Activated T-helper 17 cell treated with anti-CD3 and anti-CD28 coated beads, Interleukin-2, amount 50 U/mL, for 72 hours (primary cell): Measurements from ENCODE around the gene PCDHGB6. TPM values are rescaled to one million over a fixed set of nuclear protein-coding genes. Genes with fewer than 3 reads are reported as not detected.
A peak's percentile ranks its signal among the peaks of the same experiment; 100 is the strongest.
"Not testable (repeated sequence)": the region's sequence is repeated elsewhere in the genome, so short reads cannot be mapped to it uniquely, and the experiment has no call there.

Source experiments
- ATAC-seq: fragments of 150-1000 bp; cut with Tn5 transposase; replicated peaks from 2 replicates; pipeline ENCODE4 v1.10.0; 2021; ENCODE audit warnings: mild to moderate bottlenecking, moderate library complexity
- H3K27ac Mint-ChIP-seq: one replicate; pipeline ENCODE4 v1.8.0; 2022; ENCODE audit warnings: mixed read lengths
- H3K27me3 Mint-ChIP-seq: one replicate; pipeline ENCODE4 v1.8.0; 2022; ENCODE audit warnings: mixed read lengths
- H3K36me3 Mint-ChIP-seq: one replicate; pipeline ENCODE4 v1.8.0; 2022; ENCODE audit warnings: low read depth, mild to moderate bottlenecking, mixed read lengths
- H3K4me1 Mint-ChIP-seq: one replicate; pipeline ENCODE4 v1.8.0; 2022; ENCODE audit warnings: mixed read lengths
- H3K4me3 Mint-ChIP-seq: one replicate; pipeline ENCODE4 v1.8.0; 2022; ENCODE audit warnings: mild to moderate bottlenecking, mixed read lengths
- H3K9me3 Mint-ChIP-seq: one replicate; pipeline ENCODE4 v1.8.0; 2022; ENCODE audit warnings: mixed read lengths
- total RNA-seq, 2 donors: library from RNA; stranded (reverse); gene quantifications; one replicate each; pipeline ENCODE4 v1.2.3, GENCODE V29; 2022

The PCDHGB6 gene
- under 1 TPM in 1 of 2 donors, not detected in 1; 0.08 TPM for total RNA-seq

DNA sequence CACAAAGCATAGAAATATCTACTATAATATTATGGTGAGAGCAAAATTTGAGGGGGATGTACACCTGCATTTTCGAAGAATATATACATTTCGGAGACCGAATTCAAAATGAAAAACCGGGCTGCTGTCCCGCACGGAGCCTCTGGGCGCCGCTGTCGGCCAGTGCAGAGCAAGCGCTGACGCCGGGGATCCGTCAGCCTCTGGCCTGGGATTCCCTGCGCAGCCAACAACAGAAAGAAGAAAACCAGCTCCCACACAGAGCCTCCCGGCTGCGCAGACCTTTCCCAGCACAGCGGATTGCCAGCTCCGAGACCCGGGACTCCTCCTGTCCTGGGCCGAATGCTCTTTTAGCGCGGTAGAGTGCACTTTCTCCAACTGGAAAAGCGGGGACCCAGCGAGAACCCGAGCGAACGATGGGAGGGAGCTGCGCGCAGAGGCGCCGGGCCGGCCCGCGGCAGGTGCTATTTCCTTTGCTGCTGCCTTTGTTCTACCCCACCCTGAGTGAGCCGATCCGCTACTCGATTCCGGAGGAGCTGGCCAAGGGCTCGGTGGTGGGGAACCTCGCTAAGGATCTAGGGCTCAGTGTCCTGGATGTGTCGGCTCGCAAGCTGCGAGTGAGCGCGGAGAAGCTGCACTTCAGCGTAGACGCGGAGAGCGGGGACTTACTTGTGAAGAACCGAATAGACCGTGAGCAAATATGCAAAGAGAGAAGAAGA is at the start of gene PCDHGB6:
Gene PCDHGB6 (plus strand): TSS at position 232 of the 716 bp plus-strand sequence. CDS start 182 bp downstream, at position 414.
- peaks cover 15% of the 10 kb centered on the region for H3K9me3 Mint-ChIP-seq
- not testable (repeated sequence) for H3K27ac Mint-ChIP-seq, H3K4me1 Mint-ChIP-seq, ATAC-seq
- H3K4me3 Mint-ChIP-seq: peak within 1 kb of the TSS; percentile 45
- peaks cover 14% of the 10 kb centered on the region for H3K36me3 Mint-ChIP-seq
- H3K27me3 Mint-ChIP-seq: peaks cover 49% of the 10 kb centered on the region

DNA sequence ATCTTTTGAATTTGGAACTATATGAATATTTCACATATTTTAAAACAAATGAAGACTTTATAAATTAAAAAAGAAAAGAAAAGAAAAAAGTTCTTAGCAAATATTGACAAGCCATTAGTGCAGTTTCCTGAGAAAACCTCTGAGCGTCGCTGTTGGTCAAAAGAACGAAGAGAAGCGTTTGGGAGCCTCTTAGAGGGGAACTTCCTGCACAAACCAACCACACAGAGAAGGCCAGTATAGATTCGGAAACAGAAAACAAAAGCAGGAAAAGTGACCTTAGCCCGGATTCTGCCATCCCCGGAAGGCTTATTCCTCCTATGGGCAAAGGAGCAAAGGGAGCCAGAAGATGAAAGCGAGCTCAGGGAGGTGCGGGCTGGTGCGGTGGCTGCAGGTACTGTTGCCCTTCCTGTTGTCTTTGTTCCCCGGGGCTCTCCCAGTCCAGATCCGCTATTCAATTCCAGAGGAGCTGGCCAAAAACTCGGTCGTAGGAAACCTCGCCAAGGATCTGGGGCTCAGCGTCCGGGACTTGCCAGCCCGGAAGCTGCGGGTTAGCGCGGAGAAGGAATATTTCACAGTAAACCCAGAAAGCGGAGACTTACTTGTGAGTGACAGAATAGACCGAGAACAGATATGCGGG is 47.9 kb upstream of the PCDHGB6 start, which contains the start of gene PCDHGB2:
Gene PCDHGB2 (plus strand): TSS at position 205 of the 637 bp plus-strand sequence. CDS start 142 bp downstream, at position 347.
- Mint-ChIP-seq H3K9me3 (peaks cover 17% of the 10 kb centered on the region), H3K27me3 (peaks cover 62% of the 10 kb centered on the region), H3K4me1 (peaks cover 8% of the 10 kb centered on the region), H3K4me3 (peak within 1 kb of the TSS; percentile 40), H3K27ac (no peak within 1 kb of the TSS), H3K36me3 (peaks cover 10% of the 10 kb centered on the region)
- no peak for ATAC-seq

DNA sequence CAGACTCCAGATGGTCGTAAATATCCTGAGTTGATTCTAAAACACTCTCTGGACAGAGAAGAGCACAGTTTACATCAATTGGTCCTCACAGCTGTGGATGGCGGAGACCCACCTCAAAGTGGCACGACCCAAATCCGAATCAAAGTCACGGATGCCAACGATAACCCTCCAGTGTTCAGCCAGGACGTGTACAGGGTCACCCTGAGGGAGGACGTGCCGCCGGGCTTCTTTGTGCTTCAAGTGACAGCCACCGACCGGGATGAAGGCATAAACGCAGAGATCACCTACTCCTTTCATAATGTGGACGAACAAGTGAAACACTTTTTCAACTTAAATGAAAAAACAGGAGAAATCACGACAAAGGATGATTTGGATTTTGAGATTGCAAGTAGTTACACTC is 47.1 kb upstream of the PCDHGB6 start:
- no peak overlapping the region for H3K4me3 Mint-ChIP-seq
- H3K9me3 Mint-ChIP-seq: peaks cover 20% of the 10 kb centered on the region
- H3K4me1 Mint-ChIP-seq: peaks cover 8% of the 10 kb centered on the region
- peaks cover 10% of the 10 kb centered on the region for H3K36me3 Mint-ChIP-seq
- no peak for ATAC-seq
- H3K27ac Mint-ChIP-seq: no peak overlapping the region
- H3K27me3 Mint-ChIP-seq: peaks cover 64% of the 10 kb centered on the region

DNA sequence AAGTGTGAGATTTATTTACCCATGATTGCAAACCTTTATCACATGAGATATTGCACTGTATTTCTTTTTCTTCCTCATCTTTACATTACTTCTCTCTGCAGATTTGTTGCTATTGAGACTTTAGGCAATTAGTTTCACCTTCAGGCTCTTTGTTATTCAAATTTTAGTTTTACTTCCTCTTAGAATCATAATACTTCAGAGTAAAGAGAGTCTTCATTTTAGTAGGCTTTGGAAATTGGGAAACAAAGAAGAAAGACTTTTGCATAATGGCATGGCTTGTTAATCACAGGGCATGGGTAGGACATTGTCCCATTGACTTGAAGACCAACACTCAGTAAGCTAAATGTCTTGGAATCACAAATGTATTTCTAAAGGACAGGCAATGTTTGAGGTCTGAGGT is 45.1 kb upstream of the PCDHGB6 start:
- Mint-ChIP-seq H3K9me3 (peaks cover 15% of the 10 kb centered on the region), H3K27ac (no peak overlapping the region), H3K27me3 (peaks cover 56% of the 10 kb centered on the region), H3K4me3 (no peak overlapping the region), H3K36me3 (peaks cover 10% of the 10 kb centered on the region), H3K4me1 (peaks cover 8% of the 10 kb centered on the region)
- ATAC-seq: no peak

DNA sequence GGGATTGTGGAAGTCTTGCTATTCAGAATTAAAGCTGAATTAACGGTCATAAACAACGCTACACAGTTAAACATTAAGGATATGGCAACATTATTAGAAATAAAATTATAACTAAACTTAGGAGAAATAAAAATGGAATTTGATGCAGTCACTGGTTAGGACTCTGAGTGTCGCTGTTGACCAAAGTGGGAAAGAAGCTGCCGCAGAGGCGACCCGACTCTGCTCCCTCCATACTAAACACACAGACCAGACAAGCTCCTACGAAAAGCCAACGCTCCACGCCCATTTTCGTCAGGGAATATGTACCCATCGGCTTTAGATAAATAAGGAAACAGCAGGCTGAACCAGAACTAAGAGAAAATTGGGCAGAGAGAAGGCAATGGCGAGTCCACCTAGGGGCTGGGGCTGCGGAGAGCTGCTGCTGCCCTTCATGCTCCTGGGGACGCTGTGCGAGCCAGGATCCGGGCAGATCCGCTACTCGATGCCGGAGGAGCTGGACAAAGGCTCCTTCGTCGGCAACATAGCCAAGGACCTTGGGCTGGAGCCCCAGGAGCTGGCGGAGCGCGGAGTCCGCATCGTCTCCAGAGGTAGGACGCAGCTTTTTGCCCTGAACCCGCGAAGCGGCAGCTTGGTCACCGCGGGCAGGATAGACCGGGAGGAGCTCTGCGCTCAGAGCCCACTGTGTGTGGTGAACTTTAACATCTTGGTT is 43.7 kb upstream of the PCDHGB6 start, which contains the start of gene PCDHGA5:
Gene PCDHGA5 (plus strand): TSS at position 211 of the 709 bp plus-strand sequence. CDS start 169 bp downstream, at position 380.
- no peak within 1 kb of the TSS for H3K4me3 Mint-ChIP-seq
- H3K4me1 Mint-ChIP-seq: peaks cover 8% of the 10 kb centered on the region
- H3K36me3 Mint-ChIP-seq: peaks cover 10% of the 10 kb centered on the region
- no peak within 1 kb of the TSS for H3K27ac Mint-ChIP-seq
- no peak for ATAC-seq
- H3K9me3 Mint-ChIP-seq: peaks cover 15% of the 10 kb centered on the region
- H3K27me3 Mint-ChIP-seq: peaks cover 60% of the 10 kb centered on the region

DNA sequence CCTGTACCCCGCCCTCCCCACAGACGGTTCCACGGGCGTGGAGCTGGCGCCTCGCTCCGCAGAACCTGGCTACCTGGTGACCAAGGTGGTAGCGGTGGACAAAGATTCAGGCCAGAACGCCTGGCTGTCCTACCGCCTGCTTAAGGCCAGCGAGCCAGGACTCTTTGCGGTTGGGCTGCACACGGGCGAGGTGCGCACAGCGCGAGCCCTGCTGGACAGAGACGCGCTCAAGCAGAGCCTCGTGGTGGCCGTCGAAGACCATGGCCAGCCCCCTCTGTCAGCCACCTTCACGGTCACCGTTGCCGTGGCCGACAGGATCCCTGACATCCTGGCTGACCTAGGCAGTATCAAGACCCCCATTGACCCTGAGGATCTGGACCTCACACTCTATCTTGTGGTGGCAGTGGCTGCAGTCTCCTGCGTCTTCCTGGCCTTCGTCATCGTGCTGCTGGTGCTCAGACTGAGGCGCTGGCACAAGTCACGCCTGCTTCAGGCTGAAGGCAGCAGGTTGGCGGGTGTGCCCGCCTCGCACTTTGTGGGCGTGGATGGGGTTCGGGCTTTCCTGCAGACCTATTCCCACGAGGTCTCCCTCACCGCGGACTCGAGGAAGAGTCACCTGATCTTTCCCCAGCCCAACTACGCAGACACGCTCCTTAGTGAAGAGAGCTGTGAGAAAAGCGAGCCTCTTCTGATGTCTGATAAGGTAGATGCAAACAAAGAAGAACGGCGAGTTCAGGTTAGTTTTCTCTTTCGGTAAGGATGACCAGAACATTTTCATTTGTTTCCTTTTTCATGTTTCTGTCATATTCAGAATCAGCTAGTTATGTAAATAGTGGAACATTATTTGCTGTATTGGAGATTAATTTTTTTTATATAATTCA is 41.6 kb upstream of the PCDHGB6 start:
- H3K4me3 Mint-ChIP-seq: no peak overlapping the region
- ATAC-seq: no peak
- H3K4me1 Mint-ChIP-seq: peaks cover 13% of the 10 kb centered on the region
- no peak overlapping the region for H3K27ac Mint-ChIP-seq
- H3K9me3 Mint-ChIP-seq: peaks cover 16% of the 10 kb centered on the region
- H3K36me3 Mint-ChIP-seq: peaks cover 10% of the 10 kb centered on the region
- H3K27me3 Mint-ChIP-seq: peaks cover 62% of the 10 kb centered on the region

DNA sequence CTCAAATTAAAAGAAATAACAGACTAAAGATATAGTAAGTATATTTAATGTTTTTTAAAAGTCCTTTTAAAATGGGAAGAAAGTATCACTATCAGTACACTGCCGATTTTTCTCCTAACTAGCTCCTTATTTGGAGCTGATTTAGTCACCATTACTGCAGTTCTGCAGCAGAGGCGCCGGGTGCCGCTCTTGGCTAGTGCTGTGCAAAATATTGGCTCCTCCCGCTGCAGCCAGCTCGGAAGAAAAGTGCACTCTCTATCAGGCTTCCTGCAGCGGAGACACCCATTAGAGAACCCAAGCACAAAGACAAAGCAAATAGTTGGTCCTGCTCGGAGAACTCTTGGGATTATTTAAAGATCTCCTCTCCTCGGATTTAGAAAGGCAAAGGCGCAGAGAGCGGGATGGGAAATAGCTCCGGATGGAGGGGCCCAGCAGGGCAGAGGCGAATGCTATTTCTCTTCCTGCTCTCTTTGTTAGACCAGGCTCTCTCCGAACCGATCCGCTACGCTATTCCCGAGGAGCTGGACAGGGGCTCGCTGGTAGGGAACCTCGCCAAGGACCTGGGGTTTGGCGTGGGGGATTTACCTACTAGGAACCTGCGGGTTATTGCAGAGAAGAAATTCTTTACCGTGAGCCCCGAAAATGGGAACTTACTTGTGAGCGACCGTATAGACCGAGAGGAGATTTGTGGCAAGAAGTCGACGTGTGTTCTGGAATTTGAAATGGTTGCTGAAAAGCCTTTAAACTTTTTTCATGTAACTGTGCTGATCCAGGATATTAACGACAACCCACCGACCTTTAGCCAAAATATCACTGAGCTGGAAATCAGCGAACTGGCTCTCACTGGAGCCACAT is 37.6 kb upstream of the PCDHGB6 start, which contains the start of gene PCDHGB3:
Gene PCDHGB3 (plus strand): TSS at position 249 of the 855 bp plus-strand sequence. CDS start 153 bp downstream, at position 402.
- peak; percentile 63 for ATAC-seq
- H3K36me3 Mint-ChIP-seq: no peaks in the 10 kb centered on the region

DNA sequence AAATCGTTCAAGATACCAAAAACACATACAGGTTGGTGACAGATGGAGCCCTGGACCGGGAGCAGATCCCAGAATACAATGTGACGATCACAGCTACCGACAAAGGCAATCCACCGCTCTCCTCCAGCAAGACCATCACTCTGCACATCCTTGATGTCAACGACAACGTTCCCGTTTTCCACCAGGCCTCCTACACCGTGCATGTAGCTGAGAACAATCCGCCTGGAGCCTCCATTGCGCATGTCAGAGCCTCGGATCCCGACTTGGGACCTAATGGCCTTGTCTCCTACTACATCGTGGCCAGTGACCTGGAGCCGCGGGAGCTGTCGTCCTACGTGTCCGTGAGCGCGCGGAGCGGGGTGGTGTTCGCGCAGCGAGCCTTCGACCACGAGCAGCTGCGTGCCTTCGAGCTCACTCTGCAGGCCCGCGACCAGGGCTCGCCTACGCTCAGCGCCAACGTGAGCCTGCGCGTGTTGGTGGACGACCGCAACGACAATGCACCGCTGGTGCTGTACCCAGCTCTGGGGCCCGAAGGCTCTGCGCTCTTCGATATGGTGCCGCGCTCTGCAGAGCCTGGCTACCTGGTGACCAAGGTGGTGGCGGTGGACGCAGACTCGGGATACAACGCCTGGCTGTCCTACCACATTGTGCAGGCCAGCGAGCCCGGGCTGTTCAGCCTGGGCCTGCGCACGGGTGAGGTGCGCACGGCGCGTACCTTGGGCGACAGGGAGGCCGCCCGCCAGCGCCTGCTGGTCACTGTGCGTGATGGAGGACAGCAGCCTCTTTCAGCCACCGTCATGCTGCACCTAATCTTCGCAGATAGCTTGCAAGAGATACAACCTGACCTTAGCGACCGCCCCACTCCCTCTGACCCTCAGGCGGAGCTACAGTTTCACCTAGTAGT is 36.0 kb upstream of the PCDHGB6 start:
- no peak for ATAC-seq
- Mint-ChIP-seq H3K36me3 (no peaks in the 10 kb centered on the region), H3K27me3 (peaks cover 46% of the 10 kb centered on the region), H3K4me1 (peaks cover 8% of the 10 kb centered on the region), H3K27ac (no peak overlapping the region), H3K9me3 (peaks cover 8% of the 10 kb centered on the region), H3K4me3 (no peak overlapping the region)

More for the DNA sequence above, 37.6 kb upstream of the PCDHGB6 start, which contains the start of gene PCDHGB3:
- H3K4me1 Mint-ChIP-seq: peaks cover 8% of the 10 kb centered on the region
- H3K27ac Mint-ChIP-seq: no peak within 1 kb of the TSS
- peak within 1 kb of the TSS; percentile 74 for H3K4me3 Mint-ChIP-seq
- peaks cover 53% of the 10 kb centered on the region for H3K27me3 Mint-ChIP-seq
- H3K9me3 Mint-ChIP-seq: peaks cover 10% of the 10 kb centered on the region

DNA sequence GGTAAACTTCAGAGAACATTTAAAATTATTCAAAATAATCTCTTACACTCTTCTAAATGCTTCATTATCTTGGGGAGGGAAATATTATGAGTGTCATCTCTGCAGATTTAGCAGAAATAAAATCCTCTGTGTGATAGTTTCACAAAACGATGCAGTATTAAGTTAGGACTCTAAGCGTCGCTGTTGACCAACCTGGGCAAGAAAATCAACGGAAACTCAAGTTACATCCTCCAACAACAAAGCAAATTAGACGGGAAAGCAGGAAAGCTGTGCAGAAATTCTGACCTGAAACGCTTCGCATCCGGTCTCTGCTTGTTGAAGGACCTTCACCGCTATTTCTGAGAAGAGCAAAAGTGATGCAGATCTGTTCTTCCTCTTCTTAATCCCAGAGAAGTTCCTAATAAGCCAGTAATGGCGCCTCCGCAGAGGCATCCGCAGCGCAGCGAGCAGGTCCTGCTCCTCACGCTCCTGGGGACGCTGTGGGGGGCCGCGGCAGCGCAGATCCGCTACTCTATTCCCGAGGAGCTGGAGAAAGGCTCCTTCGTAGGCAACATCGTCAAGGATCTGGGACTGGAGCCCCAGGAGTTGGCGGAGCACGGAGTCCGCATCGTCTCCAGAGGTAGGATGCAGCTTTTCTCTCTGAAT is 34.0 kb upstream of the PCDHGB6 start, which contains the start of gene PCDHGA6:
Gene PCDHGA6 (plus strand): TSS at position 219 of the 645 bp plus-strand sequence. CDS start 193 bp downstream, at position 412.
- Mint-ChIP-seq H3K4me1 (peaks cover 8% of the 10 kb centered on the region), H3K36me3 (no peaks in the 10 kb centered on the region), H3K9me3 (peaks cover 8% of the 10 kb centered on the region), H3K4me3 (peak within 1 kb of the TSS; percentile 44), H3K27me3 (peaks cover 41% of the 10 kb centered on the region), H3K27ac (no peak within 1 kb of the TSS)
- ATAC-seq: no peak

DNA sequence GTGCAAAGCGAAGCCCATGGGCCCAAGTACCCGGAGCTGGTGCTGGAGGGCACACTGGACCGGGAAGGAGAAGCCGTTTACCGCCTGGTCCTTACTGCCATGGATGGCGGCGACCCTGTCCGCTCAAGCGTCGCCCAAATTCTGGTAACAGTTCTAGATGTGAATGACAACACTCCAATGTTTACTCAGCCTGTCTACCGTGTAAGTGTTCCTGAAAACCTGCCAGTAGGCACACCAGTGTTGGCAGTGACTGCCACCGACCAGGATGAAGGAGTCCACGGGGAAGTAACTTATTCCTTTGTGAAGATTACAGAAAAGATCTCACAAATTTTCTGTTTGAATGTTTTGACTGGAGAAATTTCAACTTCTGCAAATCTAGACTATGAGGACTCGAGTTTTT is 33.2 kb upstream of the PCDHGB6 start:
- Mint-ChIP-seq H3K9me3 (peaks cover 8% of the 10 kb centered on the region), H3K27me3 (peaks cover 41% of the 10 kb centered on the region), H3K4me3 (no peak overlapping the region), H3K27ac (no peak overlapping the region), H3K4me1 (peaks cover 8% of the 10 kb centered on the region), H3K36me3 (no peaks in the 10 kb centered on the region)
- no peak for ATAC-seq

DNA sequence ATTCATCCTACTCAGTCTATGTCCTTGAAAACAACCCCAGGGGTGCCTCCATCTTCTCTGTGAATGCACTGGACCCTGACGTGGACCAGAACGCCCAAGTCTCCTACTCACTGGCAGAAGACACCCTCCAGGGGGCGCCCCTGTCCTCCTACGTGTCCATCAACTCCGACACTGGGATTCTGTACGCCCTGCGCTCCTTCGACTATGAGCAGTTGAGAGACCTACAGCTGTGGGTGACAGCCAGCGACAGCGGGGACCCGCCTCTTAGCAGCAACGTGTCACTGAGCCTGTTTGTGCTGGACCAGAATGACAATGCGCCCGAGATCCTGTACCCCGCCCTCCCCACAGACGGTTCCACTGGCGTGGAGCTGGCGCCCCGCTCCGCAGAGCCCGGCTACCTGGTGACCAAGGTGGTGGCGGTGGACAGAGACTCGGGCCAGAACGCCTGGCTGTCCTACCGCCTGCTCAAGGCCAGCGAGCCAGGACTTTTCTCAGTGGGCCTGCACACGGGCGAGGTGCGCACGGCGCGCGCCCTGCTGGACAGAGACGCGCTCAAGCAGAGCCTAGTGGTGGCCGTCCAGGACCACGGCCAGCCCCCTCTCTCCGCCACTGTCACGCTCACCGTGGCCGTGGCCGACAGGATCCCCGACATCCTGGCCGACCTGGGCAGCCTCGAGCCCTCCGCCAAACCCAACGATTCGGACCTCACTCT is 32.2 kb upstream of the PCDHGB6 start:
- H3K4me1 Mint-ChIP-seq, H3K4me3 Mint-ChIP-seq, H3K36me3 Mint-ChIP-seq, H3K9me3 Mint-ChIP-seq, ATAC-seq, H3K27ac Mint-ChIP-seq: not testable (repeated sequence)
- H3K27me3 Mint-ChIP-seq: peaks cover 38% of the 10 kb centered on the region
